ENCODE measurements around the gene ABCA2. TPM values are rescaled to one million over a fixed set of nuclear protein-coding genes. Genes with fewer than 3 reads are reported as not detected.

Gene ABCA2
- total RNA-seq, 1 donor from 2014 or later = 102 TPM

DNA sequence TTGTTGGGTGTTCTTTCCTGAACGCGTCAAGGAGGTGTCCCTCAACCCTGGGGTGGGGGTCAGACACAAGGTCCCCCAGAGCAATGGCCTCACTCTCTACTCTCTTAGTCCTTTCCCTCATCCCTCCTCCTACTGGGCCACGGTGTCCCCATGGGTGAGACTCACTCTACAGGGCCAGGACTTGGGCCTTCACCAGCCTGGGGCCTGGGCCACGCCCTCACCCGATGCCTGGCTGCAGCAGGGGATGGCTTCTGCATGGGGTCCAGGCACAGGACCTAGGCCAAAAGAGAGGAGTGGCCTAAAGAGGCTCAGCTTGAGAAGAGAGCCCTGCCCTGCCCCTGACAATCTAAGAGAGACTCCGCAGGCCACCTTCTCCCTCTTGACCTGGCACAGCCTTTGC is 70.1 kb downstream of the ABCA2 start:
- Histone ChIP-seq H3K27me3 (no peaks in the 10 kb centered on the region), H3K4me3 (no peak overlapping the region), H3K27ac (no peak overlapping the region), H3K36me3 (no peaks in the 10 kb centered on the region), H3K4me1 (peaks cover 5 to 14% of the 10 kb centered on the region in 2 donors), H3K9me3 (no peaks in the 10 kb centered on the region)
- intact Hi-C loops (cut with DNase I) = no loop called here
- TF ChIP-seq CTCF (IDR thresholded peaks at IDR 0.05) = no peak
- no peak for DNase-seq (ENCODE audit: low spot score in 2 of 2)

DNA sequence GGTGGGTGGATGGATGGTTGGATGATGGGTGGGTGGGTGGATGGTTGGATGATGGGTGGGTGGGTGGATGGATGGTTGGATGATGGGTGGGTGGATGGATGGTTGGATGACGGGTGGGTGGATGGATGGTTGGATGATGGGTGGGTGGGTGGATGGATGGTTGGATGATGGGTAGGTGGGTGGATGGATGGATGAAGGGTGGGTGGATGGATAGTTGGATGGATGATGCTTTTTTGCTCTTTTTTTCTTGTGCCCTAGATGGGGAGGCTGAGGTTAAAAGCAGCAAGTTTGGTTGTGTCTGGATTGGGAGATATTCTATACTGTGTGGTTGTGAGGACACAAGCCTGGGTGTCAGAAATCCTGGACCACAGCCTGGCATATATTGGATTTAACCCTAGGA is 70.6 kb downstream of the ABCA2 start:
- DNase-seq (ENCODE audit: low spot score in 2 of 2) = no peak
- intact Hi-C loops (cut with DNase I) = no loop called here
- no peaks in the 10 kb centered on the region for H3K36me3 ChIP-seq
- H3K27ac ChIP-seq = no peak overlapping the region
- no peaks in the 10 kb centered on the region for H3K9me3 ChIP-seq
- no peak overlapping the region for H3K4me3 ChIP-seq
- peaks cover 5 to 14% of the 10 kb centered on the region in 2 donors for H3K4me1 ChIP-seq
- TF ChIP-seq CTCF (IDR thresholded peaks at IDR 0.05) = no peak
- H3K27me3 ChIP-seq = no peaks in the 10 kb centered on the region

Other genes with a start within 250 kb of the ABCA2 start
- 10.9 TPM for gene TMEM141, start 236.9 kb downstream of the ABCA2 start, total RNA-seq
- gene CCDC183, start 231.9 kb downstream of the ABCA2 start, total RNA-seq = not detected
- gene RABL6, start 220.3 kb downstream of the ABCA2 start, total RNA-seq = 70.9 TPM
- 5.9 TPM for gene AJM1, start 185.8 kb downstream of the ABCA2 start, total RNA-seq
- 108 TPM for gene PHPT1, start 178.8 kb downstream of the ABCA2 start, total RNA-seq
- 5.0 TPM for gene MAMDC4, start 175.9 kb downstream of the ABCA2 start, total RNA-seq
- 140 TPM for gene EDF1, start 161.9 kb downstream of the ABCA2 start, total RNA-seq
- 4.4 TPM for gene TRAF2, start 141.7 kb downstream of the ABCA2 start, total RNA-seq
- gene FBXW5, start 83.5 kb downstream of the ABCA2 start, total RNA-seq = 421 TPM
- gene C8G, start 83.0 kb downstream of the ABCA2 start, total RNA-seq = 8.6 TPM
- not detected for gene LCN12, start 76.0 kb downstream of the ABCA2 start, total RNA-seq
- 68.3 TPM for gene PTGDS, start 50.7 kb downstream of the ABCA2 start, total RNA-seq
- not detected for gene LCNL1, start 45.2 kb downstream of the ABCA2 start, total RNA-seq
- gene PAXX, start 35.8 kb downstream of the ABCA2 start, total RNA-seq = 87.0 TPM
- 2.8 TPM for gene CLIC3, start 31.7 kb downstream of the ABCA2 start, total RNA-seq
- gene FUT7, start 3.9 kb upstream of the ABCA2 start, total RNA-seq = not detected
- gene NPDC1, start 17.9 kb upstream of the ABCA2 start, total RNA-seq = 579 TPM
- gene ENTPD2, start 25.8 kb upstream of the ABCA2 start, total RNA-seq = not detected
- 8.7 TPM for gene SAPCD2, start 42.3 kb upstream of the ABCA2 start, total RNA-seq
- gene UAP1L1, start 49.3 kb upstream of the ABCA2 start, total RNA-seq = 17.1 TPM
- gene MAN1B1, start 58.7 kb upstream of the ABCA2 start, total RNA-seq = 85.3 TPM
- 176 TPM for gene DPP7, start 86.5 kb upstream of the ABCA2 start, total RNA-seq
- not detected for gene GRIN1, start 110.9 kb upstream of the ABCA2 start, total RNA-seq
- gene LRRC26, start 141.8 kb upstream of the ABCA2 start, total RNA-seq = not detected
- not detected for gene TMEM210, start 143.8 kb upstream of the ABCA2 start, total RNA-seq
- 24.1 TPM for gene ANAPC2, start 160.3 kb upstream of the ABCA2 start, total RNA-seq
- gene SSNA1, start 160.4 kb upstream of the ABCA2 start, total RNA-seq = 123 TPM
- gene TPRN, start 172.5 kb upstream of the ABCA2 start, total RNA-seq = 2.8 TPM
- gene TMEM203, start 177.4 kb upstream of the ABCA2 start, total RNA-seq = 24.3 TPM
- gene NDOR1, start 177.5 kb upstream of the ABCA2 start, total RNA-seq = 27.0 TPM
- gene RNF208, start 194.0 kb upstream of the ABCA2 start, total RNA-seq = 6.7 TPM
- gene CYSRT1, start 196.9 kb upstream of the ABCA2 start, total RNA-seq = not detected
- not detected for gene RNF224, start 199.3 kb upstream of the ABCA2 start, total RNA-seq
- gene SLC34A3, start 202.7 kb upstream of the ABCA2 start, total RNA-seq = not detected
- gene TUBB4B, start 213.1 kb upstream of the ABCA2 start, total RNA-seq = 403 TPM
- gene STPG3, start 223.0 kb upstream of the ABCA2 start, total RNA-seq = not detected
- 71.7 TPM for gene NELFB, start 227.1 kb upstream of the ABCA2 start, total RNA-seq
- gene TOR4A, start 249.5 kb upstream of the ABCA2 start, total RNA-seq = 38.3 TPM

All from ascending aorta (tissue), 2 donors.